ENCODE measurements around the gene STX8.

The STX8 gene

GRCh38 chr17:9509236-9509816 lies 66.3 kb downstream of the STX8 start:
- DNase-seq (ENCODE audit: low spot score) = no peak
- Mint-ChIP-seq H3K4me3 (no peak overlapping the region), H3K9me3 (peaks cover 31% of the 10 kb centered on the region), H3K4me1 (ENCODE audit: low read depth) (peaks cover 6% of the 10 kb centered on the region), H3K27ac (no peak overlapping the region), H3K27me3 (ENCODE audit: low read depth) (no peaks in the 10 kb centered on the region), H3K36me3 (ENCODE audit: low read depth) (peaks cover 18% of the 10 kb centered on the region)

GRCh38 chr17:9499041-9499440 lies 76.6 kb downstream of the STX8 start:
- no peak overlapping the region for H3K27ac Mint-ChIP-seq
- H3K27me3 Mint-ChIP-seq (ENCODE audit: low read depth) = no peaks in the 10 kb centered on the region

GRCh38 chr17:9498490-9498889 lies 77.1 kb downstream of the STX8 start:
- no peaks in the 10 kb centered on the region for H3K27me3 Mint-ChIP-seq (ENCODE audit: low read depth)
- no peak overlapping the region for H3K27ac Mint-ChIP-seq
- H3K9me3 Mint-ChIP-seq = no peaks in the 10 kb centered on the region
- H3K36me3 Mint-ChIP-seq (ENCODE audit: low read depth) = peaks cover 4% of the 10 kb centered on the region
- DNase-seq (ENCODE audit: low spot score) = no peak
- H3K4me1 Mint-ChIP-seq (ENCODE audit: low read depth) = no peaks in the 10 kb centered on the region
- H3K4me3 Mint-ChIP-seq = no peak overlapping the region

More at GRCh38 chr17:9499041-9499440, 76.6 kb downstream of the STX8 start:
- Mint-ChIP-seq H3K4me1 (ENCODE audit: low read depth) (no peaks in the 10 kb centered on the region), H3K36me3 (ENCODE audit: low read depth) (peaks cover 4% of the 10 kb centered on the region), H3K4me3 (no peak overlapping the region), H3K9me3 (no peaks in the 10 kb centered on the region)
- DNase-seq (ENCODE audit: low spot score) = no peak

- Mint-ChIP-seq H3K27ac (no peak overlapping the region), H3K27me3 (ENCODE audit: low read depth) (no peaks in the 10 kb centered on the region), H3K36me3 (ENCODE audit: low read depth) (peaks cover 9% of the 10 kb centered on the region), H3K4me3 (no peak overlapping the region), H3K4me1 (ENCODE audit: low read depth) (no peaks in the 10 kb centered on the region), H3K9me3 (no peaks in the 10 kb centered on the region)
- DNase-seq (ENCODE audit: low spot score) = no peak
Observed at GRCh38 chr17:9488556-9488955, 87.1 kb downstream of the STX8 start.

- no peak for DNase-seq (ENCODE audit: low spot score)
- Mint-ChIP-seq H3K4me1 (ENCODE audit: low read depth) (no peaks in the 10 kb centered on the region), H3K36me3 (ENCODE audit: low read depth) (peaks cover 9% of the 10 kb centered on the region), H3K4me3 (no peak overlapping the region), H3K27me3 (ENCODE audit: low read depth) (no peaks in the 10 kb centered on the region), H3K27ac (no peak overlapping the region), H3K9me3 (no peaks in the 10 kb centered on the region)
Observed at GRCh38 chr17:9487406-9487805, 88.2 kb downstream of the STX8 start.

GRCh38 chr17:9484789-9485188 lies 90.8 kb downstream of the STX8 start:
- Mint-ChIP-seq H3K36me3 (ENCODE audit: low read depth) (peaks cover 1% of the 10 kb centered on the region), H3K9me3 (no peaks in the 10 kb centered on the region), H3K27me3 (ENCODE audit: low read depth) (no peaks in the 10 kb centered on the region), H3K27ac (no peak overlapping the region), H3K4me1 (ENCODE audit: low read depth) (no peaks in the 10 kb centered on the region), H3K4me3 (no peak overlapping the region)
- DNase-seq (ENCODE audit: low spot score) = no peak

- no peaks in the 10 kb centered on the region for H3K9me3 Mint-ChIP-seq
- H3K36me3 Mint-ChIP-seq (ENCODE audit: low read depth) = no peaks in the 10 kb centered on the region
- H3K4me3 Mint-ChIP-seq = no peak overlapping the region
- H3K27me3 Mint-ChIP-seq (ENCODE audit: low read depth) = no peaks in the 10 kb centered on the region
- no peak overlapping the region for H3K27ac Mint-ChIP-seq
- DNase-seq (ENCODE audit: low spot score) = no peak
- no peaks in the 10 kb centered on the region for H3K4me1 Mint-ChIP-seq (ENCODE audit: low read depth)
Observed at GRCh38 chr17:9479964-9480363, 95.7 kb downstream of the STX8 start.

GRCh38 chr17:9478889-9479288 lies 96.7 kb downstream of the STX8 start:
- Mint-ChIP-seq H3K27me3 (ENCODE audit: low read depth) (no peaks in the 10 kb centered on the region), H3K4me1 (ENCODE audit: low read depth) (no peaks in the 10 kb centered on the region), H3K36me3 (ENCODE audit: low read depth) (no peaks in the 10 kb centered on the region), H3K4me3 (no peak overlapping the region), H3K9me3 (no peaks in the 10 kb centered on the region), H3K27ac (no peak overlapping the region)
- DNase-seq (ENCODE audit: low spot score) = no peak

- H3K9me3 Mint-ChIP-seq = no peaks in the 10 kb centered on the region
- peaks cover 10% of the 10 kb centered on the region for H3K4me1 Mint-ChIP-seq (ENCODE audit: low read depth)
- DNase-seq (ENCODE audit: low spot score) = no peak
- no peak overlapping the region for H3K4me3 Mint-ChIP-seq
- no peaks in the 10 kb centered on the region for H3K27me3 Mint-ChIP-seq (ENCODE audit: low read depth)
- peaks cover 3% of the 10 kb centered on the region for H3K36me3 Mint-ChIP-seq (ENCODE audit: low read depth)
- H3K27ac Mint-ChIP-seq = no peak overlapping the region
Observed at GRCh38 chr17:9475101-9475658, 100.4 kb downstream of the STX8 start.

GRCh38 chr17:9473711-9474110 lies 101.9 kb downstream of the STX8 start:
- Mint-ChIP-seq H3K4me1 (ENCODE audit: low read depth) (peaks cover 21% of the 10 kb centered on the region), H3K9me3 (no peaks in the 10 kb centered on the region), H3K4me3 (no peak overlapping the region), H3K27ac (no peak overlapping the region), H3K27me3 (ENCODE audit: low read depth) (no peaks in the 10 kb centered on the region), H3K36me3 (ENCODE audit: low read depth) (peaks cover 3% of the 10 kb centered on the region)
- DNase-seq (ENCODE audit: low spot score) = no peak

GRCh38 chr17:9472541-9472940 lies 103.1 kb downstream of the STX8 start:
- H3K4me3 Mint-ChIP-seq = no peak overlapping the region
- no peak overlapping the region for H3K27ac Mint-ChIP-seq
- H3K9me3 Mint-ChIP-seq = no peaks in the 10 kb centered on the region

GRCh38 chr17:9472094-9472493 lies 103.5 kb downstream of the STX8 start:
- no peak for DNase-seq (ENCODE audit: low spot score)

More at GRCh38 chr17:9472541-9472940, 103.1 kb downstream of the STX8 start:
- no peak for DNase-seq (ENCODE audit: low spot score)
- Mint-ChIP-seq H3K4me1 (ENCODE audit: low read depth) (peaks cover 23% of the 10 kb centered on the region), H3K36me3 (ENCODE audit: low read depth) (peaks cover 3% of the 10 kb centered on the region), H3K27me3 (ENCODE audit: low read depth) (no peaks in the 10 kb centered on the region)

GRCh38 chr17:9470171-9470570 lies 105.4 kb downstream of the STX8 start:
- H3K27ac Mint-ChIP-seq = peak overlapping the region; percentile 80
- no peaks in the 10 kb centered on the region for H3K9me3 Mint-ChIP-seq
- H3K4me3 Mint-ChIP-seq = peak overlapping the region; percentile 71
- H3K36me3 Mint-ChIP-seq (ENCODE audit: low read depth) = peaks cover 3% of the 10 kb centered on the region
- DNase-seq (ENCODE audit: low spot score) = peak; percentile 20
- no peaks in the 10 kb centered on the region for H3K27me3 Mint-ChIP-seq (ENCODE audit: low read depth)
- H3K4me1 Mint-ChIP-seq (ENCODE audit: low read depth) = peaks cover 25% of the 10 kb centered on the region

More at GRCh38 chr17:9472094-9472493, 103.5 kb downstream of the STX8 start:
- Mint-ChIP-seq H3K27ac (no peak overlapping the region), H3K4me1 (ENCODE audit: low read depth) (peaks cover 23% of the 10 kb centered on the region), H3K9me3 (no peaks in the 10 kb centered on the region), H3K27me3 (ENCODE audit: low read depth) (no peaks in the 10 kb centered on the region), H3K4me3 (no peak overlapping the region), H3K36me3 (ENCODE audit: low read depth) (peaks cover 3% of the 10 kb centered on the region)

- peak overlapping the region; percentile 55 for H3K27ac Mint-ChIP-seq
- H3K27me3 Mint-ChIP-seq (ENCODE audit: low read depth) = no peaks in the 10 kb centered on the region
- peaks cover 3% of the 10 kb centered on the region for H3K36me3 Mint-ChIP-seq (ENCODE audit: low read depth)
- H3K4me1 Mint-ChIP-seq (ENCODE audit: low read depth) = peaks cover 33% of the 10 kb centered on the region
- no peaks in the 10 kb centered on the region for H3K9me3 Mint-ChIP-seq
- H3K4me3 Mint-ChIP-seq = no peak overlapping the region
- no peak for DNase-seq (ENCODE audit: low spot score)
Observed at GRCh38 chr17:9468937-9469336, 106.7 kb downstream of the STX8 start.

- Mint-ChIP-seq H3K36me3 (ENCODE audit: low read depth) (peaks cover 3% of the 10 kb centered on the region), H3K9me3 (no peaks in the 10 kb centered on the region), H3K4me1 (ENCODE audit: low read depth) (peaks cover 33% of the 10 kb centered on the region), H3K4me3 (no peak overlapping the region), H3K27me3 (ENCODE audit: low read depth) (no peaks in the 10 kb centered on the region), H3K27ac (peak overlapping the region; percentile 36)
- DNase-seq (ENCODE audit: low spot score) = no peak
Observed at GRCh38 chr17:9468532-9468931, 107.1 kb downstream of the STX8 start.
